ENCODE data around the gene ZNF202.
A peak's percentile ranks its signal among the peaks of the same experiment; 100 is the strongest.

The ZNF202 gene

DNA sequence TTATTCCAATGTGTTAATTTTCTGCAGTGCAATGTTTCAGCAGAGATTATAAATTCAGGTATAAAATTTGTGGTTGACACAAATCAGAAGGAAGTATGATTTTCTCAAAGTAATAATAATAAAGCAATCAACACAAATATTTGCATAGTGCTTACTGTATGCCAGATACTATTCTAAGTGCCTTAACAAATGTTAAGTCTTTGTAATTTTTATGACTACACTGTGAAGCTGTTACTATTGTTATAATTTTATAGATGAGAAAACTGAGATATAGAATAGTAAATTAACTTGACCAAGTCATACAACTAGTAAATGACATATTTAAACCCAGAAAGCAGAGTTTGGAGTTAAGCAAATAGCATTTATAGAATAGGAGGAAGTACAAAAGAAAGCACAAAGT, 29.3 kb upstream of the ZNF202 start:
- Histone ChIP-seq H4K91ac (ENCODE audit: low read depth, low read length) (no peak overlapping the region), H3K18ac (ENCODE audit: low read length) (no peak overlapping the region), H2BK5ac (ENCODE audit: low read depth, low read length, poor library complexity) (no peak overlapping the region)

DNA sequence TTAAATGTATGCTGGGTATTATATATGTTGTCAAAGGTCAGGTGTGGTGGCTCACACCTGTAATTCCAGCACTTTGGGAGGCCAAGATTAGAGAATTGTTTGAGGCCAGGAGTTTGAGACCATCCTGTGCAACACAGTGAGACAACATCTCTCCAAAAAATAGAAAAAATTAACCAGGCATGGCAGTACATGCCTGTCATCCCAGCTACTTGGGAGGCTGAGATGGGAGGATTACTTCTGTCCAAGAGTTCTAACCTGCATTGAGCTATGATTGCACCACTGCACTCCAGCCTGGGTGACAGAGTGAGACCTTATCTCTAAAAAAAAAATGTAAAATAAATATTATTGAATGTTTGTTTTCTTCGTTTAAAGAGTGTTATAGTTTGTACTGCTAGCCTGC, 24.1 kb upstream of the ZNF202 start:
- Histone ChIP-seq H3K14ac (ENCODE audit: low read length) (no peak overlapping the region), H4K8ac (ENCODE audit: low read depth, low read length) (no peak overlapping the region), H3K23ac (ENCODE audit: low read length) (no peak overlapping the region), H3K4me2 (ENCODE audit: low read length) (no peak overlapping the region), H3K4me3 (ENCODE audit: low read depth, low read length) (no peak overlapping the region), H2AK5ac (ENCODE audit: low read length) (no peak overlapping the region), H2BK5ac (ENCODE audit: low read depth, low read length, poor library complexity) (no peak overlapping the region), H3K18ac (ENCODE audit: low read length) (no peak overlapping the region), H3K36me3 (ENCODE audit: control insufficient read depth in 1 of 2, insufficient read depth in 2 of 2, low read length in 2 of 2) (no peaks in the 10 kb centered on the region), H3K27me3 (ENCODE audit: insufficient read depth, low read length) (no peaks in the 10 kb centered on the region), H2BK120ac (ENCODE audit: insufficient read depth, low read length, poor library complexity) (no peak overlapping the region), H4K12ac (ENCODE audit: low read depth, low read length) (no peak overlapping the region), H2BK12ac (ENCODE audit: low read length) (no peak overlapping the region), H3K9ac (ENCODE audit: low read length) (no peak overlapping the region), H3K9me3 (ENCODE audit: insufficient read depth, low read depth, low read length) (peaks cover 1% of the 10 kb centered on the region), H3K4ac (ENCODE audit: low read depth, low read length) (no peak overlapping the region), H2AFZ (ENCODE audit: insufficient read depth, low read length, poor library complexity) (no peak overlapping the region), H3K79me2 (ENCODE audit: control insufficient read depth, insufficient read depth, low read length, poor library complexity) (no peaks in the 10 kb centered on the region), H3K79me1 (ENCODE audit: low read length) (no peaks in the 10 kb centered on the region), H3K27ac (ENCODE audit: low read depth, low read length) (no peak overlapping the region), H3K4me1 (ENCODE audit: control insufficient read depth in 1 of 2, insufficient read depth in 2 of 2, low read length in 2 of 2) (no peaks in the 10 kb centered on the region), H4K91ac (ENCODE audit: low read depth, low read length) (no peak overlapping the region)
- peak; percentile 55 to 82 for DNase-seq
- no CpG with 5 or more reads among the region's 1 CpG for WGBS (ENCODE audit: extremely low coverage, insufficient coverage, insufficient read length)

More for the DNA sequence above, 29.3 kb upstream of the ZNF202 start:
- Histone ChIP-seq H3K14ac (ENCODE audit: low read length) (no peak overlapping the region), H3K4me1 (ENCODE audit: control insufficient read depth in 1 of 2, insufficient read depth in 2 of 2, low read length in 2 of 2) (no peaks in the 10 kb centered on the region), H3K23ac (ENCODE audit: low read length) (no peak overlapping the region), H2BK12ac (ENCODE audit: low read length) (no peak overlapping the region), H3K27ac (ENCODE audit: low read depth, low read length) (no peak overlapping the region), H3K36me3 (ENCODE audit: control insufficient read depth in 1 of 2, insufficient read depth in 2 of 2, low read length in 2 of 2) (no peaks in the 10 kb centered on the region), H2BK120ac (ENCODE audit: insufficient read depth, low read length, poor library complexity) (no peak overlapping the region), H3K4me3 (ENCODE audit: low read depth, low read length) (no peak overlapping the region), H3K27me3 (ENCODE audit: insufficient read depth, low read length) (no peaks in the 10 kb centered on the region), H3K79me1 (ENCODE audit: low read length) (no peaks in the 10 kb centered on the region), H3K4ac (ENCODE audit: low read depth, low read length) (no peak overlapping the region), H4K8ac (ENCODE audit: low read depth, low read length) (no peak overlapping the region), H3K9me3 (ENCODE audit: insufficient read depth, low read depth, low read length) (no peaks in the 10 kb centered on the region), H4K12ac (ENCODE audit: low read depth, low read length) (no peak overlapping the region), H3K4me2 (ENCODE audit: low read length) (no peak overlapping the region), H3K9ac (ENCODE audit: low read length) (no peak overlapping the region), H3K79me2 (ENCODE audit: control insufficient read depth, insufficient read depth, low read length, poor library complexity) (no peaks in the 10 kb centered on the region), H2AK5ac (ENCODE audit: low read length) (no peak overlapping the region), H2AFZ (ENCODE audit: insufficient read depth, low read length, poor library complexity) (no peak overlapping the region)
- no peak for DNase-seq

DNA sequence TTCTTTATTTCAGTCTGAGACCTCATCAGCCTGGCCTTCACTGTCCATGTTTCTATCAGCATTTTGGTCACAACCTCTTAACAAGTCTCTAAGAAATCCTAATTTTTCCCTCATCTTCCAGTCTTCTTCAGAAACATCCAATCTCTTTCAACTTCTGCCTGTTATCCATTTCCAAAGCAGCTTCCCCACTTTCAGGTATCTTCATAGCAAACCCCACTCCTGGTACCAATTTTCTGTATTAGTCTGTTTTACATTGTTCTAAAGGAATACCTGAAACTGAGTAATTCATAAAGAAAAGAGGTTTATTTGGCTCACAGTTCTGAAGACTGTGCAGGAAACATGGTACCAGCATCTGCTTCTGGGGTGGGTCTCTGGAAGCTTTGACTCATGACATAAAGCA, 21.0 kb upstream of the ZNF202 start:
- no peak overlapping the region for H4K8ac ChIP-seq (ENCODE audit: low read depth, low read length)
- no peak overlapping the region for H2BK5ac ChIP-seq (ENCODE audit: low read depth, low read length, poor library complexity)
- H3K23ac ChIP-seq (ENCODE audit: low read length), result no peak overlapping the region

DNA sequence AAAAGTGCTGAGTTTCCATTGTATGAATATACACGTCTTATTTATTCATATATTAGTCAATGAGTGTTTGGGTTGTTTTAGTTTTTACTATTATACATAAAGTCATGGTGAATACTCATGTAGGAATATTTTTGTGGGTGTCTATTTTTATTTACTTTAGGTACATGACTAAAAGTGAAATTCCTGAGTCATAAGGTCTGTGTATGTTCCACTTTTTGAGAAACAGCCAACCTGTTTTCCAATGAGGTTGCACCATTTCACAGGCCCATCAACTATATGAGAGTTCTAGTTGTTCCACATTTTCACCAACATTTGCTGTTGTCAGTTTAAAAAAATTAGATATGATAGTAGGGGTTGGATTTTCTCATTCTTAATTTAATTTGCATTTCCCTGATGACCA, 19.4 kb upstream of the ZNF202 start:
- Histone ChIP-seq H3K27me3 (ENCODE audit: insufficient read depth, low read length) (no peaks in the 10 kb centered on the region), H3K23ac (ENCODE audit: low read length) (no peak overlapping the region), H3K18ac (ENCODE audit: low read length) (no peak overlapping the region), H2BK120ac (ENCODE audit: insufficient read depth, low read length, poor library complexity) (no peak overlapping the region), H3K9me3 (ENCODE audit: insufficient read depth, low read depth, low read length) (peaks cover 1% of the 10 kb centered on the region), H4K91ac (ENCODE audit: low read depth, low read length) (no peak overlapping the region), H2BK12ac (ENCODE audit: low read length) (no peak overlapping the region), H2AK5ac (ENCODE audit: low read length) (no peak overlapping the region), H3K9ac (ENCODE audit: low read length) (no peak overlapping the region), H3K4ac (ENCODE audit: low read depth, low read length) (no peak overlapping the region), H3K4me3 (ENCODE audit: low read depth, low read length) (no peak overlapping the region), H3K27ac (ENCODE audit: low read depth, low read length) (no peak overlapping the region), H3K79me1 (ENCODE audit: low read length) (no peaks in the 10 kb centered on the region), H3K14ac (ENCODE audit: low read length) (no peak overlapping the region), H3K79me2 (ENCODE audit: control insufficient read depth, insufficient read depth, low read length, poor library complexity) (no peaks in the 10 kb centered on the region), H3K4me2 (ENCODE audit: low read length) (no peak overlapping the region), H4K8ac (ENCODE audit: low read depth, low read length) (no peak overlapping the region), H3K36me3 (ENCODE audit: control insufficient read depth in 1 of 2, insufficient read depth in 2 of 2, low read length in 2 of 2) (no peaks in the 10 kb centered on the region), H2AFZ (ENCODE audit: insufficient read depth, low read length, poor library complexity) (no peak overlapping the region), H4K12ac (ENCODE audit: low read depth, low read length) (no peak overlapping the region), H3K4me1 (ENCODE audit: control insufficient read depth in 1 of 2, insufficient read depth in 2 of 2, low read length in 2 of 2) (no peaks in the 10 kb centered on the region), H2BK5ac (ENCODE audit: low read depth, low read length, poor library complexity) (no peak overlapping the region)
- WGBS (ENCODE audit: extremely low coverage, insufficient coverage, insufficient read length), result no CpG with 5 or more reads among the region's 1 CpG
- DNase-seq, result no peak

More for the DNA sequence above, 21.0 kb upstream of the ZNF202 start:
- no peak overlapping the region for H4K91ac ChIP-seq (ENCODE audit: low read depth, low read length)
- H3K4me2 ChIP-seq (ENCODE audit: low read length), result no peak overlapping the region
- no peak overlapping the region for H3K4ac ChIP-seq (ENCODE audit: low read depth, low read length)
- H3K4me3 ChIP-seq (ENCODE audit: low read depth, low read length), result no peak overlapping the region
- peaks cover 1% of the 10 kb centered on the region for H3K9me3 ChIP-seq (ENCODE audit: insufficient read depth, low read depth, low read length)
- no peaks in the 10 kb centered on the region for H3K79me1 ChIP-seq (ENCODE audit: low read length)
- no peak overlapping the region for H4K12ac ChIP-seq (ENCODE audit: low read depth, low read length)
- H2BK12ac ChIP-seq (ENCODE audit: low read length), result no peak overlapping the region
- H3K27ac ChIP-seq (ENCODE audit: low read depth, low read length), result no peak overlapping the region
- no peaks in the 10 kb centered on the region for H3K27me3 ChIP-seq (ENCODE audit: insufficient read depth, low read length)
- no peaks in the 10 kb centered on the region for H3K36me3 ChIP-seq (ENCODE audit: control insufficient read depth in 1 of 2, insufficient read depth in 2 of 2, low read length in 2 of 2)
- H2AK5ac ChIP-seq (ENCODE audit: low read length), result no peak overlapping the region
- no peak overlapping the region for H3K9ac ChIP-seq (ENCODE audit: low read length)
- no peaks in the 10 kb centered on the region for H3K4me1 ChIP-seq (ENCODE audit: control insufficient read depth in 1 of 2, insufficient read depth in 2 of 2, low read length in 2 of 2)
- H3K79me2 ChIP-seq (ENCODE audit: control insufficient read depth, insufficient read depth, low read length, poor library complexity), result no peaks in the 10 kb centered on the region
- H3K14ac ChIP-seq (ENCODE audit: low read length), result no peak overlapping the region
- no peak overlapping the region for H2BK120ac ChIP-seq (ENCODE audit: insufficient read depth, low read length, poor library complexity)
- H2AFZ ChIP-seq (ENCODE audit: insufficient read depth, low read length, poor library complexity), result no peak overlapping the region
- DNase-seq, result no peak
- H3K18ac ChIP-seq (ENCODE audit: low read length), result no peak overlapping the region

DNA sequence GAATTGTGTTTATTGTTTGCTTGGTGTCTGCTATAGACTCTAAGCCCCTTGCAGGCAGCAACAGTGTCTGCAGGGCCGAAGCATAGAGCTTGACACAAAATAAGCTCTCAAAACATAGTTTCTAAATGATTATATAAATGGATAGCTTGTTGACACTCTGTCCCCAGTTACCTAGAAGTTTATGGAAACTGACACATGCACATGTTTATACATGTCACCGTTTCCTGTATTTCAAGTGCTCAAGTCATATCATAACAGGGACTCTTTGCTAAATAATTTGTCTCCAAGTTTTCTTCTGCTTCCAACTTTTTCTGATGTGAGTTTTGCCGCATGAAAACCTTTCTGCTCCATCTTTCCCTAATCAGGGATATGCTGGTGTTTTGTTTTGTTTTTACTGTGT, 16.5 kb upstream of the ZNF202 start:
- no peaks in the 10 kb centered on the region for H3K27me3 ChIP-seq (ENCODE audit: insufficient read depth, low read length)
- H3K79me2 ChIP-seq (ENCODE audit: control insufficient read depth, insufficient read depth, low read length, poor library complexity), result no peaks in the 10 kb centered on the region
- H2AFZ ChIP-seq (ENCODE audit: insufficient read depth, low read length, poor library complexity), result no peak overlapping the region
- no peak overlapping the region for H4K12ac ChIP-seq (ENCODE audit: low read depth, low read length)
- H3K4me2 ChIP-seq (ENCODE audit: low read length), result no peak overlapping the region
- H3K9me3 ChIP-seq (ENCODE audit: insufficient read depth, low read depth, low read length), result peaks cover 1% of the 10 kb centered on the region
- H3K23ac ChIP-seq (ENCODE audit: low read length), result no peak overlapping the region
- DNase-seq, result no peak
- H3K36me3 ChIP-seq (ENCODE audit: control insufficient read depth in 1 of 2, insufficient read depth in 2 of 2, low read length in 2 of 2), result no peaks in the 10 kb centered on the region
- H2BK5ac ChIP-seq (ENCODE audit: low read depth, low read length, poor library complexity), result no peak overlapping the region
- no peak overlapping the region for H4K91ac ChIP-seq (ENCODE audit: low read depth, low read length)
- no peak overlapping the region for H2BK120ac ChIP-seq (ENCODE audit: insufficient read depth, low read length, poor library complexity)
- H3K9ac ChIP-seq (ENCODE audit: low read length), result no peak overlapping the region
- no peak overlapping the region for H3K14ac ChIP-seq (ENCODE audit: low read length)
- no peak overlapping the region for H4K8ac ChIP-seq (ENCODE audit: low read depth, low read length)
- no peaks in the 10 kb centered on the region for H3K4me1 ChIP-seq (ENCODE audit: control insufficient read depth in 1 of 2, insufficient read depth in 2 of 2, low read length in 2 of 2)
- H3K4me3 ChIP-seq (ENCODE audit: low read depth, low read length), result no peak overlapping the region
- H3K79me1 ChIP-seq (ENCODE audit: low read length), result no peaks in the 10 kb centered on the region
- H3K4ac ChIP-seq (ENCODE audit: low read depth, low read length), result no peak overlapping the region
- H3K18ac ChIP-seq (ENCODE audit: low read length), result no peak overlapping the region
- WGBS (ENCODE audit: extremely low coverage, insufficient coverage, insufficient read length), result no CpG with 5 or more reads among the region's 3 CpGs
- no peak overlapping the region for H3K27ac ChIP-seq (ENCODE audit: low read depth, low read length)
- H2AK5ac ChIP-seq (ENCODE audit: low read length), result no peak overlapping the region
- no peak overlapping the region for H2BK12ac ChIP-seq (ENCODE audit: low read length)

All from trophoblast cell (in vitro differentiated cells and primary cell).